ENCODE measurements around the gene EPOP.
A peak's percentile ranks its signal among the peaks of the same experiment; 100 is the strongest.

Gene EPOP

DNA sequence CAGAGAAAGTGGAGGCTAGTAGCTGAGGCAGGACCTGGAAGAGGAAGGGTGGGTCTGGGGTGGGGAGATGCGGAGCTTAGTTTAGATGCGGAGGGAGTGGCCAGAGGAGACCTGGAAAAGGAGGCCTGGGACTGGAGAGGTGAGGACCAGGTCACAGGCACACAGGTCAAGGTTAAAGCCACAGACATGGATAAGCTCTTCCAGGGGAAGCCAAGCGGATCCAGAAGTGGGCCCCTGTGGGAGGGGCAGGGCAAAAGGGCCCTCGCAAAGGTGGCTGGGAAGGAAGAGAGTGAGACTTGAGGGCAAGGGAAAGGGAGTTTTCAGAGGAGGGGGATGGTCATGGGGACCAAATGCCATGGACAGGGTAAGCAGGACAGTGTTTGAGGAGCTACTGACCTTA is 16.4 kb upstream of the EPOP start:
- Histone ChIP-seq H3K4me3 (ENCODE audit: low read length in 2 of 2) (no peak overlapping the region), H3K27me3 (ENCODE audit: control insufficient read depth in 1 of 2, insufficient read depth in 2 of 2, low read length in 2 of 2) (no peaks in the 10 kb centered on the region), H3K4me1 (ENCODE audit: control insufficient read depth, insufficient read depth, low read length) (peaks cover 14% of the 10 kb centered on the region), H3K9ac (ENCODE audit: low read length in 2 of 2) (no peak overlapping the region), H3K27ac (ENCODE audit: low read length) (no peak overlapping the region), H3K9me3 (ENCODE audit: control insufficient read depth in 2 of 2, low read length in 2 of 2) (no peaks in the 10 kb centered on the region), H3K36me3 (ENCODE audit: control insufficient read depth in 2 of 2, insufficient read depth in 2 of 2, low read length in 2 of 2) (no peaks in the 10 kb centered on the region)

DNA sequence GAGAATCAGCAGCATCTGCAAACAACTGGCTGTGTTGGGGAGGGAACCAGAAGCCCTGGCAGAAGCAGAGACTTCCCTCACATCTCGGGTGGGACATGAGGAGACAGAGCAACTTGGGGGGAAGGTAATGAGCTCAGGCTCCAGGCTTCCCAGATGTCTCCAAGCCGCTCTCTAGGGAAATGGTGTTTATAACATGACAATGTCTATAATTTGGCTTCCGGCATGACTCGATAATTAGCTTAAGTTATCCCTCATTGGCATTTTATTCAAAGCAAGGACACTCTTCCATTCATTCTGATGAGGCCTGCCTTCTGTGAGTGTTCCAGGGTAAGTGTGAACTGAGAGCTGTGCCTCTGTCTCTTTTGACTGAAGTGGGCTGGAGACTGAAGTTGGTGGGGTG is 15.6 kb upstream of the EPOP start:
- no peak overlapping the region for H3K27ac ChIP-seq (ENCODE audit: low read length)
- no peaks in the 10 kb centered on the region for H3K9me3 ChIP-seq (ENCODE audit: control insufficient read depth in 2 of 2, low read length in 2 of 2)
- peaks cover 14% of the 10 kb centered on the region for H3K4me1 ChIP-seq (ENCODE audit: control insufficient read depth, insufficient read depth, low read length)
- no peak overlapping the region for H3K4me3 ChIP-seq (ENCODE audit: low read length in 2 of 2)
- no peaks in the 10 kb centered on the region for H3K36me3 ChIP-seq (ENCODE audit: control insufficient read depth in 2 of 2, insufficient read depth in 2 of 2, low read length in 2 of 2)
- no peaks in the 10 kb centered on the region for H3K27me3 ChIP-seq (ENCODE audit: control insufficient read depth in 1 of 2, insufficient read depth in 2 of 2, low read length in 2 of 2)
- no peak overlapping the region for H3K9ac ChIP-seq (ENCODE audit: low read length in 2 of 2)

DNA sequence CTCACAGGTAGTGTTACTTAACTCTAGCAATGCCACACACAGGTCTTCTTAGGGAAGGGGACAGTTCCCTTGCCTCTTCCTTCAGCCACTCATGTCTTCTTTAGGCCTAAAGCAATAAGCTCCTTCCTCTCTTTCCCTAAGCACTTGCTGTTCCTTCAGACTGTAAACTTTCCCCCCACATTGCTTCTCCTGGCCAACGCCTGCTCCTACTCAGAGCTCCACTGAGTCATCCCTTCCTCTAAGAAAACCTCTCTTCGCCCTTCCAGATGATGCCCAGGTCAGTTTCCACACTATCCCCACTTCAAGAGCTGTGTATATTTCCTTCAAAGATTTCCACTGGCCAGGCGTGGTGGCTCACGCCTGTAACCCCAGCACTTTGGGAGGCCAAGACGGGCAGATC is 12.5 kb upstream of the EPOP start:
- Histone ChIP-seq H3K9ac (ENCODE audit: low read length in 2 of 2) (no peak overlapping the region), H3K4me3 (ENCODE audit: low read length in 2 of 2) (no peak overlapping the region), H3K9me3 (ENCODE audit: control insufficient read depth in 2 of 2, low read length in 2 of 2) (no peaks in the 10 kb centered on the region), H3K4me1 (ENCODE audit: control insufficient read depth, insufficient read depth, low read length) (no peaks in the 10 kb centered on the region), H3K36me3 (ENCODE audit: control insufficient read depth in 2 of 2, insufficient read depth in 2 of 2, low read length in 2 of 2) (no peaks in the 10 kb centered on the region), H3K27me3 (ENCODE audit: control insufficient read depth in 1 of 2, insufficient read depth in 2 of 2, low read length in 2 of 2) (no peaks in the 10 kb centered on the region), H3K27ac (ENCODE audit: low read length) (no peak overlapping the region)

DNA sequence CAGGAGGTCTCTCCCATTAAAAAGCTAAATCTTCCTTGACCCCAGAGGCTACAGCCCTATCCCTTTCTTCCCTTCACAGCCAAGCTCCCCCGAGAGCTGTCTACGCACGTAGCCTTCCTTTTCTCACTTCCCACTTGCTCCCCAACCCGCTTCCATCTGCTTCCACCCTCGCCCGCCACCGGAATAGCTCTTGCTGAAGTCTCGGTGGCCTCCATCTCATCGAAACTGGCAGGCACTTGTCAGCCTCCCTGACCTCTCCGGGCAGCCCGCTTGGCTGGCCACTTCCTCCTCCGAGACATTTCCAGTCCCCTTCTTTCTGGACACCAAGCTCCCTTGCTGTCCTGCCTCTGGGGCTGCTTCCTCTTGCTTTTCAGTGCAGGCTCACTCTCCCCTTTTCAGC is 10.7 kb upstream of the EPOP start:
- no peaks in the 10 kb centered on the region for H3K9me3 ChIP-seq (ENCODE audit: control insufficient read depth in 2 of 2, low read length in 2 of 2)
- H3K36me3 ChIP-seq (ENCODE audit: control insufficient read depth in 2 of 2, insufficient read depth in 2 of 2, low read length in 2 of 2) = no peaks in the 10 kb centered on the region
- H3K4me1 ChIP-seq (ENCODE audit: control insufficient read depth, insufficient read depth, low read length) = no peaks in the 10 kb centered on the region
- no peak overlapping the region for H3K9ac ChIP-seq (ENCODE audit: low read length in 2 of 2)
- H3K4me3 ChIP-seq (ENCODE audit: low read length in 2 of 2) = no peak overlapping the region
- no peaks in the 10 kb centered on the region for H3K27me3 ChIP-seq (ENCODE audit: control insufficient read depth in 1 of 2, insufficient read depth in 2 of 2, low read length in 2 of 2)
- no peak overlapping the region for H3K27ac ChIP-seq (ENCODE audit: low read length)

DNA sequence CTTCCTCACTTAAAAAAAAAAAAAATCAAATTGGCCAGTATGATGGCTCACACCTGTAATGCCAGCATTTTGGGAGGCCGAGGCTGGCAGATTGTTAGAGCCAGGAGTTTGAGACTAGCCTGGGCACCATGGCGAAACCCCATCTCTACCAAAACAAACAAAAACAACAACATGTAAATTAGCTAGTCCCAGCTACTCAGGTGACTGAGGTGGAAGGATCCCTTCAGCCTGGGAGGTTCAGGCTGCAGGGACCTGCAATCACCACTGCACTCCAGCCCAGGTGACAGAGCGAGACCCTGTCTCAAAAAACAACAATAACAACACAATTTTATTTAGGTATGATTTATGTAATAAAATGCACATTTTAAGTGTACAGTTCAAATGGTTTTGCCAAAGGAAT is 6.3 kb upstream of the EPOP start:
- peaks cover 9% of the 10 kb centered on the region for H3K4me1 ChIP-seq (ENCODE audit: control insufficient read depth, insufficient read depth, low read length)
- no peak overlapping the region for H3K4me3 ChIP-seq (ENCODE audit: low read length in 2 of 2)
- H3K27me3 ChIP-seq (ENCODE audit: control insufficient read depth in 1 of 2, insufficient read depth in 2 of 2, low read length in 2 of 2) = peaks cover 3 to 7% of the 10 kb centered on the region in 2 donors
- no peaks in the 10 kb centered on the region for H3K9me3 ChIP-seq (ENCODE audit: control insufficient read depth in 2 of 2, low read length in 2 of 2)
- H3K9ac ChIP-seq (ENCODE audit: low read length in 2 of 2) = no peak overlapping the region
- H3K36me3 ChIP-seq (ENCODE audit: control insufficient read depth in 2 of 2, insufficient read depth in 2 of 2, low read length in 2 of 2) = no peaks in the 10 kb centered on the region
- H3K27ac ChIP-seq (ENCODE audit: low read length) = no peak overlapping the region

DNA sequence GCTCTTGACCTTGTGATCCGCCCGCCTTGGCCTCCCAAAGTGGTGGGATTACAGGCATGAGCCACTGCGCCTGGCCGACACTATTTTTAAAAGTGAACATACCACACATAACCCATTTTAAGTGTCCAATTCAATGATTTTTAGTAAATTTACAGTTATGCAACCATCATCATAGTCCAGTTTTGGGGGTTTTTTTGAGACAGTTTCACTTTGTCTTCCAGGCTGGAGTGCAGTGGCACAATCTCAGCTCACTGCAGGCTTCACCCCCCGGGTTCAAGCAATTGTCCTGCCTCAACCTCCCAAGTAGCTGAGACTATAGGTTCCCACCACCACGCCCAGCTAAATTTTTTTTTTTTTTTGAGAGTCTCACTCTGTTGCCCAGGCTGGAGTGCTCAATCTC is 3.1 kb upstream of the EPOP start:
- Histone ChIP-seq H3K36me3 (ENCODE audit: control insufficient read depth in 2 of 2, insufficient read depth in 2 of 2, low read length in 2 of 2) (no peaks in the 10 kb centered on the region), H3K9me3 (ENCODE audit: control insufficient read depth in 2 of 2, low read length in 2 of 2) (no peaks in the 10 kb centered on the region), H3K27me3 (ENCODE audit: control insufficient read depth in 1 of 2, insufficient read depth in 2 of 2, low read length in 2 of 2) (peaks cover 13 to 36% of the 10 kb centered on the region in 2 donors), H3K27ac (ENCODE audit: low read length) (no peak overlapping the region), H3K4me1 (ENCODE audit: control insufficient read depth, insufficient read depth, low read length) (peaks cover 28% of the 10 kb centered on the region), H3K4me3 (ENCODE audit: low read length in 2 of 2) (no peak overlapping the region), H3K9ac (ENCODE audit: low read length in 2 of 2) (no peak overlapping the region)

DNA sequence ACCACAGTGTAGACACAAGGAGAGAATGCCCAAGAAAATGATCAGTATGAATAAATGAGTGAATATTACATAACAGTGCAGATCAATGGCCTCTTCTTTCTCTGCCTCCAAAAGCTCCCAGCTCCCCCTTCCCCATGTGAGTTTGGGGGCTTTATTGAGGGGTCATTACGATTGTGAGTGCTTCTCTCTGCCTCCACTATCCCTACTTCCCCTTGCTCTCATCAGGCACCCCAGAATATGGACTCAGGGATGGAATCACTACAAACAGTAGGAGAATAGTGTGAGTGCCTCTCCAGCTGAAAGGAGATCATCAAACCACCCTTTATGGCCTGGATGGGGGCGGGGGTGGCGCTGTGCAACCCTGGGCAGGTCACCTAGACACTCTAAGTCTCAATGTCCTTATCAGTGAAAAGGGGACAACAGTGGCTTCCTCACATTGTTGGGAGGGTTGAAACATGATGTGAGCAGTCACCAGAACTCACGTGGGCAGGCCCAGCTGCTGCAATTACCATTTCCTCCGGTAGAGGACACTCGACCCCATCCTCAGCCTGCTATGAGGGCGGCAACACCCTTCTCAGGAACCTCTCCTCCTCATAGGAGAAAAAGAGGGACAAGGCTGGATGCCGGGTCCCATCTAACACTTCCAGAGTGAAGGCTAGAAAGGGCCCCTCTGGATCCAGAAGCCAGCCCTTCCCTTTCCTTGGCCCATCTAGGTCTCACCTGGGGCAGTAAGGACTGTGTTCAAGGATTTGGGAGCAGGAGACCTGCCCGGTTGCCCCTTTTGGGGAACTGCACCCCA is 2.1 kb upstream of the EPOP start:
- peaks cover 21 to 45% of the 10 kb centered on the region in 2 donors for H3K27me3 ChIP-seq (ENCODE audit: control insufficient read depth in 1 of 2, insufficient read depth in 2 of 2, low read length in 2 of 2)
- no peaks in the 10 kb centered on the region for H3K36me3 ChIP-seq (ENCODE audit: control insufficient read depth in 2 of 2, insufficient read depth in 2 of 2, low read length in 2 of 2)
- H3K27ac ChIP-seq (ENCODE audit: low read length) = no peak overlapping the region
- H3K4me3 ChIP-seq (ENCODE audit: low read length in 2 of 2) = peak overlapping the region in 1 of 2 donors; percentile 40
- peaks cover 28% of the 10 kb centered on the region for H3K4me1 ChIP-seq (ENCODE audit: control insufficient read depth, insufficient read depth, low read length)
- no peaks in the 10 kb centered on the region for H3K9me3 ChIP-seq (ENCODE audit: control insufficient read depth in 2 of 2, low read length in 2 of 2)
- H3K9ac ChIP-seq (ENCODE audit: low read length in 2 of 2) = no peak overlapping the region

DNA sequence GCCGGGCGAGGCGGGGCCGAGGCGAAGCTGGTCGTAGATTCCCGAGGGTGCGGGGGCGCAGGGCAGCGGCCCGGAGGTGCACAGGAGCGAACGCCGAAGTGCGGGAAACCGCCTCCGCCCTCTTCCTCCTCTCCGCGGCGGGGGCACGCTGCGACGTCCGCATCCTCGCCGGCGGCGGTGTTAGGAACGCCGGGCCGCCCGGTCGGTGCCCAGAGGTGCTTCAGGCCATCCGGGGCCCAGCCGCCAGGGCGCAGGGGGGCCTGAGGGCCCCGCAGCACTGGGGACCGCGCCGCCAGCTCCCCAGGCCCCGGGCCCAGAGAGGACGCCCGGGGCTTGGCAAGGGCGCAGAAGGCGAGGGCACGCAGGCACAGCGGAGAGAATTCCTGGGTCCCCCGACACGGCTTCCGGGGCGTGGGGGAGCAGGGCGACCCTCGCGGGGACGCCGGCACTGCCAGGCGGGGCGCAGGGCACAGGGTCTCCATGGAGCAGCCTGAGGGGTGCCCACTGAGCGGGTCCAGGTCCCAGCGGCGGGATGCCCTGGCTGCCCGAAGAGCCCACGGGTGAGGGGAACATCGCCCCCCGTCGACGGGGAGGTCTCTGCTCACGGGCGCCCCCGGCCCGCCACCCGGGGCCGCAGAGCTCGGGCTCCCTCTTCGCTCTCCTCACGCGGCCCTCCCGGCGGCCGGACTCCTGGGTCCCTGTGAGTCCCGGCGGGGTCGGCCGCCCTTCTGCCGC is 576 bp downstream of the EPOP start:
- H3K27ac ChIP-seq (ENCODE audit: low read length) = no peak overlapping the region
- no peak overlapping the region for H3K9ac ChIP-seq (ENCODE audit: low read length in 2 of 2)
- H3K36me3 ChIP-seq (ENCODE audit: control insufficient read depth in 2 of 2, insufficient read depth in 2 of 2, low read length in 2 of 2) = no peaks in the 10 kb centered on the region
- H3K27me3 ChIP-seq (ENCODE audit: control insufficient read depth in 1 of 2, insufficient read depth in 2 of 2, low read length in 2 of 2) = peaks cover 37 to 58% of the 10 kb centered on the region in 2 donors
- H3K4me3 ChIP-seq (ENCODE audit: low read length in 2 of 2) = peak overlapping the region; percentile 28 to 67
- H3K9me3 ChIP-seq (ENCODE audit: control insufficient read depth in 2 of 2, low read length in 2 of 2) = no peaks in the 10 kb centered on the region
- H3K4me1 ChIP-seq (ENCODE audit: control insufficient read depth, insufficient read depth, low read length) = peaks cover 28% of the 10 kb centered on the region

DNA sequence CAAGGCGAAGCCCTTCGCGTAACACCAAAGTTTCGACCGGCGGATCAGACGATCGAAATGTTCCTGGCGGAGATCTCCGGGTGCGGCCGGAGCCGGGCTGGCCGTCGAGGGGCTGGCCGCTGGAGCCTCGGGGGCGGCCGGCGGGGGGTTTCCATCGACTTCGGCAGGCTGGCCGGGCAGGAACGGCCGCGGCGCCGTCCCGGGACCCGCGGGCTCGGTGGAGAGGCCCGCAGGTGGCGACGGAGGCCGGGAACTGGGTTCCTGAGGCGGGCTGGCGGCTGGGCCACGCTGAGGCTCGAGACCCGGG is 1.1 kb downstream of the EPOP start:
- Histone ChIP-seq H3K4me3 (ENCODE audit: low read length in 2 of 2) (peak overlapping the region in 1 of 2 donors; percentile 67), H3K27me3 (ENCODE audit: control insufficient read depth in 1 of 2, insufficient read depth in 2 of 2, low read length in 2 of 2) (peaks cover 40 to 63% of the 10 kb centered on the region in 2 donors), H3K9me3 (ENCODE audit: control insufficient read depth in 2 of 2, low read length in 2 of 2) (no peaks in the 10 kb centered on the region), H3K27ac (ENCODE audit: low read length) (no peak overlapping the region), H3K9ac (ENCODE audit: low read length in 2 of 2) (no peak overlapping the region), H3K4me1 (ENCODE audit: control insufficient read depth, insufficient read depth, low read length) (peaks cover 28% of the 10 kb centered on the region), H3K36me3 (ENCODE audit: control insufficient read depth in 2 of 2, insufficient read depth in 2 of 2, low read length in 2 of 2) (no peaks in the 10 kb centered on the region)

DNA sequence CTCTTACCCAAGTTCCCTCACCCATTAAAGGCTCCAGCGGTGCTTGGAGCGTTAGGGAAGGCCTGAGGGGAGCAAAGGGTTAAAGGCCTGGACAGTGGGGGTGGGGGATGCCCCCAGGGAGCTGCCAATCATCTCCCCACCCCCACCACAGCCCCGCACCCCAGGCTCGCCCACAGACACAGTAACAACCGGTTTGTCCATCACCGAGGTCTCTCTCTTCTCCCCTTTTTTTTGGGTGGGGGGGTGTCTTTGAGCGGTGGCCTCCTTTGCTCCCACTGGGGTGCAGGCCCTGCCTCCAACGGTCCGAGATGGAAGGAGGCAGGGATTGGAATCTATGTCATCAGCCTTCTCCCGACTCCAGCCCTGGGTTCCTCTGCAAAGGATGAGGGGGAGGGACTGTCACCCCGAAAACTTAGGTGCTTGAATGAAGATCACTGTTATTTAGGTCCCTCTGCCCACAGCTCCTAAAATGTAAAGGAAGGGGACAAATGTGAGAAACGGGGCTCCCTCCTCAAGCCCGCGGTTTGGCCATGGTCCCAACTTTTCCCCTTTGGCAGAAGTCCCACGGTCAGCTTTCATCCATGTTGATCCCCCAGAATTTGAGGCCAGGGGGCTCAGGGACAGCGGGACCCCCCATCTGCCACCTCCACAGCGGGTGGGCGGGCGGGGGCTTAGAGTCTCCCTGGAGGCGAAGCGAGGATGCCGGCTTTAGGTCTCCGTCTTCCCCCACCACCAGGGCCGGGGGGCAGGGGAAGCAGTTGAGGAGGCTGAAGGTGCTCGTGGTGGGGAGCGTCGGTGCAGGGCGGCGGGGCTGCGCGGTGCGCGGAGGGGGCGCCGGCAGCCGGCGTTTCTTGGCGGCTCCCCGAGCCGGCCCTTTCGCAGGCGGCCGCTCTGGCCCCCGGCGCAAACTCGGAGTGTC is 1.7 kb downstream of the EPOP start:
- no peaks in the 10 kb centered on the region for H3K36me3 ChIP-seq (ENCODE audit: control insufficient read depth in 2 of 2, insufficient read depth in 2 of 2, low read length in 2 of 2)
- peaks cover 40 to 64% of the 10 kb centered on the region in 2 donors for H3K27me3 ChIP-seq (ENCODE audit: control insufficient read depth in 1 of 2, insufficient read depth in 2 of 2, low read length in 2 of 2)
- H3K9ac ChIP-seq (ENCODE audit: low read length in 2 of 2) = no peak overlapping the region
- peaks cover 28% of the 10 kb centered on the region for H3K4me1 ChIP-seq (ENCODE audit: control insufficient read depth, insufficient read depth, low read length)
- H3K9me3 ChIP-seq (ENCODE audit: control insufficient read depth in 2 of 2, low read length in 2 of 2) = no peaks in the 10 kb centered on the region
- H3K4me3 ChIP-seq (ENCODE audit: low read length in 2 of 2) = no peak overlapping the region
- H3K27ac ChIP-seq (ENCODE audit: low read length) = no peak overlapping the region

Measured in stomach smooth muscle (tissue), 2 donors.